Measurements from ENCODE around the gene CNDP2.

DNA sequence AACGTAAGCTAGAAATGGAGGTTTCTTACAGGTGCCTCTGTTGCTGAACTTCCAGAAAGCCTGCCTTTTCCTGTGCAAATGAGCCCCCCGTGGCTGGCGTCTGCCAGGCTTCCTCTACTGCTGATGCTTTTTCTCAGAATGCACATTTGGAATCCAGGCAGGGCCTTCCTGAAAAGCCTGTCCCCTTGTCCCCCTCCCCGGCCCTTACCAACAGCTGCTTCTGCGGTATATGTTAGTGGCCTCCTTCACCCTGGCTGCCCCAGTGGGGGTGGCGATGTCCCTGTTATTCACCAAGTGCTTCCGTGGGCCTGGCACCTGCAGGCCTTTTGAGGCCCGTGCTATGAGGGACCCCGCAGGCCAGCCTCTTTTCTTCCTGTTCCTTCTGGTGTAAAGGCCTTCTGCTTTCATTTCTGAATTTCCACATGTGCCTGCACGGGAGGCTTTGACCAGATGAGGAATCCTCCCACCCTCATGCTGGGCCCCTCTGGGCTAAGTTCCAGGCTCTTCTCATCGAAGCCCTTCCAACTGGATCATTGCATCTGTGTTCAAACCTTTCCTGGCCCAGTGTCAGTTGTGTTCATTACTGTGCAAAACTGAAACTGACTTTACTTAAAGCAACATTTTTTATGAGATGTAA, 10.4 kb downstream of the CNDP2 start:
- TF ChIP-seq EZH2 (IDR thresholded peaks at IDR 0.05; ENCODE audit: insufficient read depth, poor library complexity, severe bottlenecking) (no peak), EZH2phosphoT487 (IDR thresholded peaks at IDR 0.05; ENCODE audit: insufficient read depth, low read depth) (no peak)
